SKM-1 treated with dmso at 0.1 percent for 144 hours (cell line): Measurements from ENCODE around the gene CLDN20.
A peak's percentile ranks its signal among the peaks of the same experiment; 100 is the strongest.

Experiments used
- DNase-seq: peaks from one replicate; lab custom pipeline; 2025; ENCODE audit not compliant: unreplicated experiment; lab: John Stamatoyannopoulos, UW

The CLDN20 gene

DNA sequence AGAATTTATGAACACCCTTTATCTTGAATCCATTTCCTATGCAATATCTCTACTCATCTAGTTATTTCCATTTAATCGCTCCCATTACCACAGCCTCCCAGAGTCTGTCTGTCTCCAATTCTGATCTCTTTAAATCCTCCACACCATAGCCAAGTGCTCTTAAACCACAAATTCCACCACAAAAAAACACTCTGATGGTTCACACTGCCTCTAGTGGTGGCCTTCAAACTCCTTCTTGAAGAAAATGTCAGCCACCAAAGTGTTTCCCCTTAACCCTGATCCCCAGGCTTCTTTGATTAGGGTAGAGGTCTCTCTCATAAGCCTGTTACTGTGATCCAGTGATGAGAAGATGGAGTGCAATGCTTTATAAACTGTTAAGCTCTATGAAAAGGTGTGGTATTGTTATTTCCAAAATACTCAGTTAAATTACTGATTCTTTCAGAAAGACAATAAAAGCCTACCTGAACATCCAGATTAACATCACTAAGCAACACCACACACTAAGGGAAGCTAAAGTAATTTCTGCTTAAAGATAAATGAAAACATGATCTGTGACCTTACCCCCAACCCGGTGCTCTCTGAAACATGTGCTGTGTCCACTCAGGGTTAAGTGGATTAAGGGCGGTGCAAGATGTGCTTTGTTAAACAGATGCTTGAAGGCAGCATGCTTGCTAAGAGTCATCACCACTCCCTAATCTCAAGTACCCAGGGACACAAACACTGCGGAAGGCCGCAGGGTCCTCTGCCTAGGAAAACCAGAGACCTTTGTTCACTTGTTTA, 4.5 kb downstream of the CLDN20 start:
- peak; percentile 61 for DNase-seq

- DNase-seq, result no peak
These were observed 6.0 kb downstream of the CLDN20 start for GRCh38 chr6:155269765-155270164.

- DNase-seq, result no peak
These were observed 6.8 kb downstream of the CLDN20 start for GRCh38 chr6:155270561-155271091.

GRCh38 chr6:155271145-155271544, 7.3 kb downstream of the CLDN20 start:
- no peak for DNase-seq

- DNase-seq, result no peak
These were observed 8.8 kb downstream of the CLDN20 start for GRCh38 chr6:155272353-155273232.

DNA sequence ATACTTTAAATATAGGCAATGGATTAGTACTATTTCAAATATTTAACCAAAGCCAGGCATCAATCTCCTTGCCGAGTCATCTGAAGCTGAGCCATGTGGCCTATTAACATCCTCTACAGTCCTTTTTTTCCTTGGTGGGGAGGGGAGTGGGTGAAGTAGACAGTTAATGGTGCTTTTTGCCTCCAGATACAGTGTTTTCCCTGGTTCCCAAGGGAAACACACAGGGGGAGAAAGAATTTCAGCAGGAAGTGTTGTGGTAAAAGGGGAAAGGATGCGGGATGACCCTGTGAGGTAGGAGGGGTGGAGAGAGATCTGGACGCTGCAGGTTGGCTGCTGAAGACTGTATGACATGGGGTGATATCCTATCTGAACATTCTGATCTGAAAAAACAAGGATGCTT, 9.6 kb downstream of the CLDN20 start:
- DNase-seq, result no peak

DNA sequence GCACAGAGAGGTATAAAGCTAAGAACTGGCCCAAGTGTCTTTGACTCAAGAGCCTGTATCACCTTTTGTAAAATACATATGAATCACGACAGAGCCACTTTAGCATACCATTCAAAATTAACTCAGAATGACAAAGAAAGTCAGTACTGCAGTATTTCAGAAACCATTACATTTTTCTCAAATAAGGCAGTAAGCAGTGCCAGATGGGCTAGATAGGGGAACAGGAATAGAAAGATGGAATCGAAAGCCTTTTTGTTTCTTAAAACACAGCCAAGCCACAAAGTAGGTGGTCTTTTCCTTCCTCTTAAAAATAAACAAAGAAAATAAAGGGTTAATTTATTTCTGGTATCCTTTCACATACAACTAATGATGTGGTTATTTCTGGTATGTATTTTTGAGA, 10.3 kb downstream of the CLDN20 start:
- no peak for DNase-seq

DNA sequence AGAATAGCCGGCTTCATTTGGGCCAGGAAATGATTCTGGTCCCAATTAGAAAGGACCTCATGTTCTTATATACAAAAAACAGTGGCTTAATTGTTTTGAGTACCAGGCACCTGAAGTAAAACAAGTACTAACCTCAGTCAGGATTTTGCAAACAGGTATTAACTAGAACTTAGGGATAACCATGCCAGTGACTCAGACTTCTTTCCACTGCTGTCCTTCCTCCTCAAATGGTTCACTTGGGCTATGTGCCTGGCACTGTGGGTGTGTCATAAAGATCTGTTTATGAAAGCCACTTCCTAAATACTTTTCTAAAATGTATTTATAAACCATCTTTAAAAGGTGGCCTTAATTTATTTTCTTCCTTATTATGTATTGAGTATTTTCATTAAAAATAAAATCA, 10.7 kb downstream of the CLDN20 start:
- DNase-seq, result no peak

DNA sequence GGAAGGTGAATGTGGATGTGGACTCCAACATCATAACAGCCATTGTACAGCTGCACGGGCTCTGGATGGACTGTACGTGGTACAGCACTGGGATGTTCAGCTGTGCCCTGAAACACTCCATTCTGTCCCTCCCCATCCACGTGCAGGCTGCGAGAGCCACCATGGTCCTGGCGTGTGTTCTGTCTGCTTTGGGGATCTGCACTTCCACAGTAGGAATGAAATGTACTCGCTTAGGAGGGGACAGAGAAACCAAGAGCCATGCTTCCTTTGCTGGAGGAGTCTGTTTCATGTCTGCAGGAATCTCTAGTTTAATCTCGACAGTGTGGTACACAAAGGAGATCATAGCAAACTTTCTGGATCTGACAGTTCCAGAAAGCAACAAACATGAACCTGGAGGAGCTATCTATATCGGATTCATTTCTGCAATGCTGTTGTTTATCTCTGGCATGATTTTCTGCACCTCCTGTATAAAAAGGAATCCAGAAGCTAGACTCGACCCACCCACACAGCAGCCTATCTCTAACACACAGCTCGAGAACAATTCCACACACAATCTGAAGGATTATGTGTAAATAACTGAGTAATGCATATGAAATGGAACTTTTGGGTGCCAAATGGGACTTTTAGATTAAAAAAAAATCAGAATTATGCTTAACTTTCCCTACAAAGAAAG, 12.1 kb downstream of the CLDN20 start:
- no peak for DNase-seq

DNA sequence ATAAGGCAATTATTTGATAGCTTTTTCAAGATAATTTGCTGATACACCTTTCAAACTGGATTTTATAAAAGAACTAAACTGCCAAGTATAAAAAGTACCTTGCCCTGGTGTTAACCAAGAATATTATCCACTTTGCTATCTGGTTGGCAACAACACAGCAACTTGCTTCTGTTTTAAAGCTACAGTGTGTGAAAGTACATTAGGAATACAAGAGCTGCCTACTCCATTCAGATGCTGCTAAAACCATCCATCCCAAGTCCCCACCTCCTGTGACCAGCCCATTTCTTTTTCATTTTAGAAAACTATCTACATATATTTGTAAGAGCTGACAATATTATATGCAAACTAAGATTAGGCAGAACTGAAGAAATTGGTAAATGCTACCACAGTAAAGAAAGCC, 12.8 kb downstream of the CLDN20 start:
- DNase-seq, result no peak

GRCh38 chr6:155278319-155279049, 14.7 kb downstream of the CLDN20 start:
- DNase-seq, result no peak

DNA sequence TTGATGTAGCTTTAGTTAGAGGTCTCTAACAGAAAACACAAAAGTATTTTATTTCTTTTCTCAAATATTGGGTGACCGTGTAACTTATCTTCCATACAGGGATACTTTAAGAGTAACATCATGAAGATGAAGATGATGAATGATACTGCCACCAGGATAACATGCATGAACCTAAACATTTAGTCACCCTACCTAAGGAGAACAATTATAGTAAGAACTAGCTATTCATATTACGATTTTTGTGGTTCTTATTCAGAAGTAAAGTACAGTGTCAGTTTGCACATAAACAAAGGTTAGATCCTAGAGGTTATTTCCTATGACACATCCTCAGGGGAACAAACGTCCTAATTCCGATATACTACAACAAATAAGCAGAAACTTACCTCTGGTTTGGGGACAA, 21.0 kb downstream of the CLDN20 start:
- DNase-seq, result no peak

- no peak for DNase-seq
These were observed 23.9 kb downstream of the CLDN20 start for GRCh38 chr6:155287762-155288161.

GRCh38 chr6:155290491-155290890, 26.7 kb downstream of the CLDN20 start:
- DNase-seq, result no peak

GRCh38 chr6:155291291-155291690, 27.5 kb downstream of the CLDN20 start:
- no peak for DNase-seq

- no peak for DNase-seq
These were observed 28.9 kb downstream of the CLDN20 start for GRCh38 chr6:155292711-155293110.

DNA sequence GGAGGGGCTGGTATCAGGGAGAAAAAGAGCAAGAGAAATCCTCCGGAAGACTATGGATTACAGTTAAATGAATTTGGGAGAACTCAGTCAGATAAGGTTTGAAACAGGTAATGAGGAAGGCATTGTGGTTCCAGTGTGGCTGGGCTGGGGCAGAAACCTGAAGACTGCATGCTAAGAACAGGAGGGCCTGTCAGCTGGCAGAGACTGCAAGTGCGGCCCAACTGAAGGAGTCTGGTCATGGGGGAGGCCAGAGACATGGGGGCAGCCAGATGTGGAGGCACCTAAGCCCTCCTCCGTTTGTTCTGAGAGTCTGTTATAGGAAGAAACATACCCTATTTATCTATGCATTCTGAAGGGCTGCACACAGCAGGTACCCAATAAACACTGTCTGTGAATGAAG, 33.9 kb downstream of the CLDN20 start:
- no peak for DNase-seq

DNA sequence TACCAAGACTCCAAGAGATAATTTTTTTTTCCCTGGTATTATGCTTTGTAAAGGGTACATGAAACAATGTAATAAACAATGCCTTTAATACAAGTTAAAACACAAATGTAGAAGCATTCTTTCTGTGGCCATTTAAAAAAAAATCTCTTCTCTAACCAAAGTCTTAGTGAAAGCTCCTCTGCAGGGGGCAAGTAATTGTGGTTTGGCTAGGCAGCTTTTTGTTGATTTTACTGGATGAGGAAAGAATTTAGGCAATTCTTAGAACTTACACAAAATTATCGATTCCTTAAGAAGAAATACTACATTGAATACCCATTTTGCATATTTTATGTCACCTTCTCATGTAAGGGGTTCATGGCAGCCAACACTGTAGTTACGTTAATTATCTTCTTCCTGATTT, 38.1 kb downstream of the CLDN20 start:
- no peak for DNase-seq

GRCh38 chr6:155303361-155303870, 39.6 kb downstream of the CLDN20 start:
- no peak for DNase-seq

GRCh38 chr6:155306958-155307357, 43.1 kb downstream of the CLDN20 start:
- DNase-seq, result no peak

DNA sequence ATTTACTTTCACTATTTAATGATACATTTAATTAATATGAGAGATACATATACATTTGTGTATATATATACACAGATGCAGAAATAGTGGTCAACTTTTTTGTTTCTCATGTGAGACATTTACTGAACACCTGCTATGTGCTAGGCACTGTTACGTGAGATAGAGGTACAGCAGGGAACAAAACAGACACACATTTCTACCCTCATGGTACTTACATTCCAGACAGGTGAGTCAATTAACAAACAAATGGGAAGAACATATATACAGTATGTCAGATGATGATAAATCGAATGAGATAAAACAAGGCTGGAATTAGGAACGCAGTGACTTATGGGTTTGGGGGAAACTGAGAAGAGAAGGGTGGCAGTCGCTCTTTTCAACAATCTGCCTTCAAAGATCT, 45.3 kb downstream of the CLDN20 start:
- no peak for DNase-seq
